GM18951 (cell line): ENCODE measurements around the gene LRBA.

Experiments used
- POLR2A ChIP-seq: IDR thresholded peaks from 4 replicates; pipeline ENCODE4 v1.6.1; 2011; ENCODE audit warnings: mild to moderate bottlenecking; ENCODE audit not compliant: insufficient read length, insufficient read depth; ENCODE audit errors: extremely low read depth
- in situ Hi-C: fragments of 300-500 bp; cut with MboI; formaldehyde crosslinking; loops from one replicate; pipeline ENCODE4 v1.12.0; 2022; ENCODE audit warnings: low sequenced_read_pairs, mixed read lengths, inconsistent platforms; ENCODE audit not compliant: unreplicated experiment

LRBA gene

DNA sequence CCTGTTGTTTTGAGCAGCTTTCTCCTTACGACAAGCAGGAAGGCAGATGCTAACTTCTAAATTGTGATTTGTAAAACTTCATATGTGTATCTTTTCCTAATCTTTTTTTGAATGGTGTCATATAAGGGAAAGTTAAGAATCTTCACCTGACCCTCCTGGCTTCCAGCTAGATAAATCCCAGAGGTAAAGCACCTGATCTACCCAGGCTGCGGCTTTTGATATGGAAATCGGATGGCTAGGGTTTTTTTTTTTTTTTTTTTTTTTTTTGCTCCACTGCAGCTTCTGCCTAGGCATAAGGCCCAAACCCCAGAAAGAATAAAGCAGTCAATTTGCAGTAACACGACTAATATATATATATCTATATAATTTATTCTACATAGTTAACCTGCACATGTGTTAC lies 423.2 kb downstream of the LRBA start:
- in situ Hi-C loops = no loop called here
- no peak for TF ChIP-seq POLR2A

DNA sequence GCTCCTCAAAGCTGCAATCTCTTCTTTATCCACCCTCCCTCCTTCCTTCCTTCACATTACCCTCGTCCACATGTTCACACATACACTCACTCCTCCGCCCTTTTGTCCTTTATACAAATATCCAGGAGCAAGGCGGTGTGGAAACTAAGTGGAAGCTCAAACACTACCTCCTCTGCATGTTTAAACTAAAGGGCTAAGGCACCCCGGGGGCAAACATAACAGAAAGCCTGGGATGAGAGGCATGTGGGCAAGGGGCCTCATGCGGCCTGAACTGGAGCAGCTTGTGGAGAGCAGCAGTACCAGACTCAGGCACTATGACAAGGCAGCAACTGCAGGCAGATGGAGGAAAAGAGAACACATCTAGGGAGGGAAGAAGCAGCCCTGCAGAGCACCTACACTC lies 423.7 kb downstream of the LRBA start:
- no peak for TF ChIP-seq POLR2A
- in situ Hi-C loops = no loop called here

DNA sequence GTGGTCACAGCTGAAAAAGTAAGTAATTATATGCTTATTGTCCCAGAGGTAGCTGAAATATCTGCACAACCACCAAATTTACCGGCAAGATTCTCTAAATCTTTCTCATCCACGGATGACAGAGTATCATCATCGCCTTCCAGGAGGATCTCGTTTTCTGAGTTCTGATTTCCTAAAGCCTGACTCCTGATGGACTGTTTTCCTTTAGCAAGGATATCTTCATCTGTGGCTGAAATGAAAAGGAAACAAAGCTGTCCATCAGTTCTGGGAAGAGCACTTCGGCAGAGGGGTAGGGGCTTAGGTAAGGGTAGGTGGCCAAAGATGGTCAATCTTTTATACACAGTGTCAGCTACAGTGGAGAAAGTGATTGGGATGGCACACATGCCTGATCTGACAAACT lies 424.5 kb downstream of the LRBA start:
- in situ Hi-C loops = no loop called here
- no peak for TF ChIP-seq POLR2A

DNA sequence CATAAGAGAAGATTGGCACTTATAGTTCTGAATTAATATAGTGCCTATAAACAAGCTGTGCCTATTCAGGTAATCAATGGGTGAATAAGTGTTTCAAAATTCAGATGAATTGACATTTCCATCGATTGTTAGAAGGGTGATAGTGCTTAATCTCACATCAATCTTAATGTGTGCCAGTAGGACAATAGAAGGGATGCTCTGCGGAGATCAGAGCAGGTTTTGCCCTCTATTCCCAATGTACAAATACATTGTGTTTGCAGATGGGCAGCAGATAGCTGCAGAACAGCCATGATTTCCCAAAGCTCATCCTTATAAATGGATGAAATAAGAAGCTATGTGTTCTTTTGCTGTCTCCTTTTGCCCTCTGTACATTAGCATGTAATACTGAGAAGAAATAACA lies 425.9 kb downstream of the LRBA start:
- in situ Hi-C loops = no loop called here
- no peak for TF ChIP-seq POLR2A

DNA sequence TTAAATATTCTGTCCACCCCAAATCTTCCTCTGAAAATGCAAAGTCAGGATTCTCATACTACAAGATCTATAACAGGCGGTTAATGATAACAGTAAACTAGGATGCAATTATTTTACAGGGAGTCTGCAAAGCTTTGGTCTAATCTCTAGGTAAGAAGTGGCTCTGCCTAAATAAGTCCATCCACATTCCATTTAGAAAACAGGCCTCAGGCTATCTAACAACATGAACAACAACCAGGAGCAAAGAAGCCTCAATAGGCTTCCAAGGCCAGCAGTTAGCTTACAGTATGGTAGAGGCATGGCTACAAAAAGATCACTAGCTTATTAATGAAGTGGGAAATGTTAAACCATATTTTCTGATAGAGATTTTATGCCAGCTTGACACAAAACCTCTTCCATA lies 426.8 kb downstream of the LRBA start:
- in situ Hi-C loops = no loop called here

DNA sequence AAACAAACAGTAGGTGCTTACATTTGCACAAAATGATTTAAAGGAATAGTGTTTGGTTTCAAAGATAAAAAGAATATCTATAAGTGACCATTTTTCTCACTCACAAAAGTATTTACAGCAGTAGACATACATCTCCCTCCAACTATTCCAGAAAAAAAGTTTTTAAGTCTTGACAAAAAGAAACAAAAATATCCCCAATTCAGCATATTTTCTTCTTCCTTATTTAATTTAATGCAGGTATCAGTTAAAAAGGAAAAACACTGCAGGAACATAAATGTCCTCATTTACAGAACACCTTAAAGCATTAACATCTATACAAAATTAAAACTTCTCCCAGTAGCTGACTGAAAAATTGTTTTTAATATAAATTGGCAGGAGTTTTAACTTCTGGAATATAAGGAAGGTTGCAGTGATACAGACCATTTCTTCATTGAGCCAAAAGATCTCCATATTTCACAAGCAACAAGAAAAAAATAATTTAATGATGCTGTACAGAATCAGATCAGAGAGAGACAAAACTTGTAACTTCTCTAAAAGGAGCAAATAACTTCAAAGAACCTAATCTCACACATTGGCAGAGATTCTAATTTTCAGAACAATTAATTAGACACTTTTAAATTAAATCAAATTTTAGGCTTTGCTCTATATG lies 428.8 kb downstream of the LRBA start:
- in situ Hi-C loops = no loop called here
- no peak for TF ChIP-seq POLR2A

More for the DNA sequence above, 426.8 kb downstream of the LRBA start:
- TF ChIP-seq POLR2A = no peak

DNA sequence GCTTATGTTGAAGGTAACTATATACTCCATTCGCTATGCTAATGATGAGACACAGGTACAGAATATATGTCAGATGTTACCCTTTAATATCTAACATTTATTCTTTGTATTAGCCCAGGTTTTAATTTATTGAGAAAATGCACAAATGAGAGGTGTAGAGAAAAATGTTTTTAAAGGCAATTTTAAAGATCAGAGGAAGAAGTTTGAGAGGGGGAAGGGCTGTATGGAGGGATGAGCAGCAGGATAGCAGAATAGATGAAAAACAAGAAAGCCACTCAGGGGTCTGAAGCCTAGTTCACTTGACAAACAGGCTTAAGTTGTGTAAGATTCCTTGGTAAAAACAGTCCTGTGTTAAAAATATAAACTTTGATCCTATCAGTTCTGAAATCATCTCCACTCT lies 429.5 kb downstream of the LRBA start:
- in situ Hi-C loops = no loop called here
- TF ChIP-seq POLR2A = no peak

DNA sequence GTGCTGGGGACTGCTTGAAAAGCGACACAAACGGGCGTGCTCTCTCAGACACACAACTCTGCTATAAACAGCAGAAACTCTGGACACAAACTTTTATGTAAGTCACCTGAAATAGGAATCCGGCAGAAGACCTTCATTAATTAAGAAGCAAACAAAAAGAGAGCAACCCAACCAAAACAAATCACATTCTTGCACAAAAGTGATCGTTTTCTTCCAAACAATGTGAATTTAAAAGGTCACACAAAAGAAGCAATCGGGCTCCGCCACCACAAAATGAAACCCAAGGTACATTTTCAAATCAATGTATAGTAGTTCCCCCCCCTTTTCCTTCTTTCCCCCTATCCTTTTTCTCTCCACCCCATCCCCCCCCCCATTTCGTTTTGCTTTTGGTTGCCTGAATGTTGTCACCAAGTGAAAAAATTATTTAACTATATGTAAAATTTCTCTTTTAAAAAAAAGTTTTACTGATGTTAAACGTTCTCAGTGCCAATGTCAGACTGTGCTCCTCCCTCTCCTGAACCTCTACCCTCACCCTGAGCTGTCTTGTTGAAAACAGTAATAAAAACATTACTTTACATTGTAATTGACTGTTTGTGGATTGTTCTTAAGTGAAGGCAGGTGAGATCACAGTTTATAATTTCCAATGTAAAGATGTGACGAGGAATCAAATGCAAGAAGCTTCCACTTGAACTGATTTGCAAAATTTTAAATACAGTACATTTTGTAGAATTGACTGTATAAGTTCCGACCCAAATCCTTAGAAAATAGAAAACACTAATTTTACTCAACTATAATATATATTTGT lies 430.8 kb downstream of the LRBA start:
- no peak for TF ChIP-seq POLR2A
- in situ Hi-C loops = no loop called here

DNA sequence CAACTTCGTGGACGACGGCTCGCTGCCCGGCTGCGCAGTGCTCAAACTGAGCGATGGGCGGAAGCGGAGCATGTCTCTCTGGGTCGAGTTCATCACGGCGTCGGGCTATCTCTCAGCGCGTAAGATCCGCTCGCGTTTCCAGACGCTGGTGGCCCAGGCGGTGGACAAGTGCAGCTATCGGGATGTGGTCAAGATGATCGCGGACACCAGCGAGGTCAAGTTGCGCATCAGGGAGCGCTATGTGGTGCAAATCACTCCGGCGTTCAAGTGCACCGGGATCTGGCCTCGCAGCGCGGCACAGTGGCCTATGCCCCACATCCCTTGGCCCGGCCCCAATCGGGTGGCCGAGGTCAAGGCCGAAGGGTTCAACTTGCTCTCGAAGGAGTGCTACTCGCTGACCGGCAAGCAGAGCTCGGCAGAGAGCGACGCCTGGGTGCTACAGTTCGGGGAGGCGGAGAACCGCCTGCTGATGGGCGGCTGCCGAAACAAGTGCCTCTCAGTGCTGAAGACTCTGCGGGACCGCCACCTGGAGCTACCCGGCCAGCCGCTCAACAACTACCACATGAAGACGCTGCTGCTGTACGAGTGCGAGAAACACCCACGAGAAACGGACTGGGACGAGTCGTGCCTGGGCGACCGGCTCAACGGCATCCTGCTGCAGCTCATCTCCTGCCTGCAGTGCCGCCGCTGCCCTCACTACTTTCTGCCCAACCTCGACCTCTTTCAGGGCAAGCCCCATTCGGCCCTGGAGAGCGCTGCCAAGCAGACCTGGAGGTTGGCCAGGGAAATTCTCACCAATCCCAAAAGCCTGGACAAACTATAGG lies 431.6 kb downstream of the LRBA start:
- TF ChIP-seq POLR2A = no peak
- in situ Hi-C loops = no loop called here

DNA sequence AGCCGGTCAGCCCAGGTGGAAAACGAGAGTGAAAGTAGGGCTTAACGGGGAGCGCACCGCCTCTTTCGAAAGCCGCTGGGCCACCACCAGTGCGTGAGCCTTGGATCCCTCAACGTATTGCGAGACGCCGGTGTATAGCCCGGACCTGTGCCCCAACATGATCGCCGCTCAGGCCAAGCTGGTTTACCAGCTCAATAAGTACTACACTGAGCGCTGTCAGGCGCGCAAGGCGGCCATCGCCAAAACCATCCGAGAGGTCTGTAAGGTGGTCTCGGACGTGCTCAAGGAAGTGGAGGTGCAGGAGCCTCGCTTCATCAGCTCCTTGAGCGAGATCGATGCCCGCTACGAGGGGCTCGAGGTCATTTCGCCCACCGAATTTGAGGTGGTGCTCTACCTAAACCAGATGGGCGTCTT lies 432.2 kb downstream of the LRBA start:
- in situ Hi-C loops = no loop called here
- TF ChIP-seq POLR2A = no peak

DNA sequence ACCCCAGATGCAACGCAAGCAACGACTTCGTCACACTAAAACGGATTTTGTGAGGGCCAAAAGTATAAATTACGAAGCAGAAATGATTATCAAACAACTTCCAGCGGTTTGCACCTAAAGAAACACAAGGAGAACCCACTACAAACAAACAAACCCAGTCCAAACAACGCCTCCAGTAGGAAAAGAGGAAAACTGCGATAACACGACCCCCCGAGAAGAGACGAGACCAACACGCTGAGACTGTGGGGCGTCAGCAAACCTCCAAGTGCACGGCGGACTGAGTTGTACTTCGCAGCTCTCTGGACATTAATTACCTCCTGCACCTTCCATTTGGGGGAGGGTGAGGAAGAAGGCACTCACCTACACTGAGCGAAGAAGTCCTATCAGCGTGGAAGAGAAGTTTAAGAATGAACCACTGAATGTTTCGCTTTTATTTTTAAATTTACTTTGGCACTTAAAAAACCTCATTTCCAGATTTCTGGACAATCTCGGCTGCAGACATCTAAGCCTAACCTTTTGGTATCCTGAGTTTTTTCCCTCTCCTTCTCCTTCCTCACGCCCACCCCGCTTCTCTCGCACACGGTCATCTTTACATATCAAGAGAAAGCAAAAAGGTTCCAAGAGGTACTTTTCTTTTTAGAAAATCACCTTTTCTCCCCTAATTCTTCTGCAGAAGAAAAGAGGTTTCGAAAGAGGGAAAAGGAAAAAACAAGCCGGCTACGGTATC lies 432.8 kb downstream of the LRBA start, which contains the start of gene MAB21L2:
Gene MAB21L2, plus strand, starts transcription at position 6 of the 727 bp plus-strand sequence. CDS start 879 bp downstream, outside the sequence.
- in situ Hi-C loops = no loop called here
- no peak for TF ChIP-seq POLR2A

DNA sequence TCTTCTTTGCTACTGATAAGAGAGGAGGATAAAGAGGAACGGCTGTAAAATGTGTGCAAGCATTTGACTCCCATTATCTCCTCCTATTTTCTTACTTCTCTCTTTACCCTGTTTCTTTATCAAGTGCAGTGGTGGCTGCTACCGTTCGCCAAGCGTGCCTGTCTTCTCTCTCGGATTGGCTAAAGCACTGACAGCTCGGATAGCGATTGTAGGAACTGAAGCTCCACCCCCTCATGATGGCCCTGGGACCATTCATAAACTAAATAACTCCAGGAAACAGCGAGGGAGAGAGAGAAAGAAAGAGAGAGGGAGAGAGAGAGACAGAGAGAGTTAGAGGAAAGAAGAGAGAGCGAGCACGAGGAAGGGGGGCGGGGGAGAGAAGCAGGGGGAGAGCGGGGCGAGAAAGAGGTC lies 433.4 kb downstream of the LRBA start:
- in situ Hi-C loops = no loop called here
- no peak for TF ChIP-seq POLR2A
